ENCODE results near the gene ZNF697.
"Not testable (repeated sequence)": the region's sequence is repeated elsewhere in the genome, so short reads cannot be mapped to it uniquely, and the experiment has no call there.

GRCh38 chr1:119603241-119603640 is 44.8 kb downstream of the ZNF697 start:
- TF ChIP-seq SMC3 (IDR thresholded peaks at IDR 0.05; ENCODE audit: low read depth, low read length); POLR2A (IDR thresholded peaks at IDR 0.05; ENCODE audit: low read depth, low read length); CTCF (conservative IDR thresholded peaks at IDR 0.05; ENCODE audit: low read depth, low read length); CHD1 (IDR thresholded peaks at IDR 0.05; ENCODE audit: low read depth, low read length); RFX5 (IDR thresholded peaks at IDR 0.05; ENCODE audit: low read depth, low read length); FOS (IDR thresholded peaks at IDR 0.05; ENCODE audit: low read depth, low read length); RAD21 (IDR thresholded peaks at IDR 0.05; ENCODE audit: low read length); USF2 (IDR thresholded peaks at IDR 0.05; ENCODE audit: low read depth, low read length); MXI1 (IDR thresholded peaks at IDR 0.05; ENCODE audit: borderline replicate concordance, low read depth, low read length); CEBPB (IDR thresholded peaks at IDR 0.05; ENCODE audit: low read depth, low read length); MAFK (IDR thresholded peaks at IDR 0.05; ENCODE audit: low read depth, low read length); NFE2L2 (IDR thresholded peaks at IDR 0.05; ENCODE audit: low read depth, low read length): not testable (repeated sequence)

All from IMR-90 (cell line).